Sigmoid colon (tissue), 4 donors: ENCODE data around the gene SLC6A6.

Experiments used
- CTCF ChIP-seq, 4 experiments: fragments of 450-650 bp in 3 of 4; fragments of 200-600 bp in 1 of 4; IDR thresholded peaks; one replicate each; pipeline ENCODE4 v1.5.1; 2016 to 2019; ENCODE audit warnings: antibody characterized with exemption in 4 of 4, mild to moderate bottlenecking in 3 of 4, moderate library complexity in 2 of 4
- POLR2AphosphoS5 ChIP-seq, 4 donors: sonication (generic); formaldehyde crosslinking; IDR thresholded peaks; one replicate each; pipeline ENCODE4 v1.6.1; 2017; ENCODE audit warnings: antibody characterized with exemption in 4 of 4

GRCh38 chr3:14389166-14389606, 13.2 kb upstream of the SLC6A6 start:
- TF ChIP-seq POLR2AphosphoS5 (IDR thresholded peaks at IDR 0.05) (peak in 1 of 4 donors; percentile 8), CTCF (IDR thresholded peaks at IDR 0.05) (no peak)
